Chondrocyte (in vitro differentiated cells): ENCODE data around the gene BCL2L1. TPM values are rescaled to one million over a fixed set of nuclear protein-coding genes. Genes with fewer than 3 reads are reported as not detected.
"Not testable (repeated sequence)": the region's sequence is repeated elsewhere in the genome, so short reads cannot be mapped to it uniquely, and the experiment has no call there.

Experiments used
- DNase-seq: peaks from one replicate; pipeline ENCODE4 v3.0.0; 2021; ENCODE audit warnings: mixed read lengths, low spot score
- H3K27ac Mint-ChIP-seq: one replicate; pipeline ENCODE4 v1.8.0; 2021; ENCODE audit warnings: mild to moderate bottlenecking, moderate library complexity, mixed read lengths; ENCODE audit not compliant: unreplicated experiment
- H3K27me3 Mint-ChIP-seq: 2 replicates; pipeline ENCODE4 v1.8.0; 2021; ENCODE audit warnings: low read depth, mixed read lengths
- H3K36me3 Mint-ChIP-seq: 2 replicates; pipeline ENCODE4 v1.8.0; 2021; ENCODE audit warnings: low read depth, mixed read lengths
- H3K4me1 Mint-ChIP-seq: 2 replicates; pipeline ENCODE4 v1.8.0; 2021; ENCODE audit warnings: low read depth, mild to moderate bottlenecking, mixed read lengths
- H3K4me3 Mint-ChIP-seq: one replicate; pipeline ENCODE4 v1.8.0; 2021; ENCODE audit warnings: mild to moderate bottlenecking, moderate library complexity, mixed read lengths; ENCODE audit not compliant: unreplicated experiment
- H3K9me3 Mint-ChIP-seq: 2 replicates; pipeline ENCODE4 v1.8.0; 2021; ENCODE audit warnings: low read depth, mixed read lengths
- total RNA-seq: library from RNA; stranded (reverse); gene quantifications from 3 replicates; pipeline ENCODE4 v1.2.1, GENCODE V29; 2021
- TF ChIP-seq, protein P1 (sequence below): fragments of 200-600 bp; sonication (generic); IDR thresholded peaks from 2 replicates; pipeline ENCODE4 v1.5.0; 2021; ENCODE audit warnings: antibody characterized with exemption, mild to moderate bottlenecking, moderate library complexity

BCL2L1 gene
- total RNA-seq, 1 donor from 2014 or later = 90.7 TPM

DNA sequence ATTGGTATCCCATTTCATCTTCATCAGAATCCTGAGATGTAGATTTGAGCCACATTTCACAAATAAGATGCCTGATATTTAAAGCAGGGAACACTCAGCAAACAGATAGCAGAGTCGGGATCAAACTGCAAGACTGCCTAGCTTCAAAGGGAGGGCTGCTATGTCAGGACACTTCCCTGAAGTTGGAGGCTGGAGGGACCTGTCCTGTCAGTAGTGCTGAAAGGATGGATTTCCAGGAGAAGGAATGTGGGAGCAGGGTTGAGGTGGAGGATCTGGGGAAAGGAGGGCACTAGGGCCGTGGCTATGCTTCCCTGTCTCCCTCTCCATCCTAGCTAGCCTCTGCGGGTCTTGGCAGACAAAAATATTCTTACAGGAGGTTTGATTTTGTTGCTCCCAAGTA is 52.8 kb downstream of the BCL2L1 start:
- DNase-seq = no peak
- peak overlapping the region; percentile 83 for H3K27ac Mint-ChIP-seq
- H3K4me1 Mint-ChIP-seq = peaks cover 31% of the 10 kb centered on the region
- no peaks in the 10 kb centered on the region for H3K27me3 Mint-ChIP-seq
- no peaks in the 10 kb centered on the region for H3K9me3 Mint-ChIP-seq
- TF ChIP-seq, protein P1, sequence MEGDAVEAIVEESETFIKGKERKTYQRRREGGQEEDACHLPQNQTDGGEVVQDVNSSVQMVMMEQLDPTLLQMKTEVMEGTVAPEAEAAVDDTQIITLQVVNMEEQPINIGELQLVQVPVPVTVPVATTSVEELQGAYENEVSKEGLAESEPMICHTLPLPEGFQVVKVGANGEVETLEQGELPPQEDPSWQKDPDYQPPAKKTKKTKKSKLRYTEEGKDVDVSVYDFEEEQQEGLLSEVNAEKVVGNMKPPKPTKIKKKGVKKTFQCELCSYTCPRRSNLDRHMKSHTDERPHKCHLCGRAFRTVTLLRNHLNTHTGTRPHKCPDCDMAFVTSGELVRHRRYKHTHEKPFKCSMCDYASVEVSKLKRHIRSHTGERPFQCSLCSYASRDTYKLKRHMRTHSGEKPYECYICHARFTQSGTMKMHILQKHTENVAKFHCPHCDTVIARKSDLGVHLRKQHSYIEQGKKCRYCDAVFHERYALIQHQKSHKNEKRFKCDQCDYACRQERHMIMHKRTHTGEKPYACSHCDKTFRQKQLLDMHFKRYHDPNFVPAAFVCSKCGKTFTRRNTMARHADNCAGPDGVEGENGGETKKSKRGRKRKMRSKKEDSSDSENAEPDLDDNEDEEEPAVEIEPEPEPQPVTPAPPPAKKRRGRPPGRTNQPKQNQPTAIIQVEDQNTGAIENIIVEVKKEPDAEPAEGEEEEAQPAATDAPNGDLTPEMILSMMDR = no peak
- H3K4me3 Mint-ChIP-seq = no peak overlapping the region
- H3K36me3 Mint-ChIP-seq = peaks cover 27% of the 10 kb centered on the region

DNA sequence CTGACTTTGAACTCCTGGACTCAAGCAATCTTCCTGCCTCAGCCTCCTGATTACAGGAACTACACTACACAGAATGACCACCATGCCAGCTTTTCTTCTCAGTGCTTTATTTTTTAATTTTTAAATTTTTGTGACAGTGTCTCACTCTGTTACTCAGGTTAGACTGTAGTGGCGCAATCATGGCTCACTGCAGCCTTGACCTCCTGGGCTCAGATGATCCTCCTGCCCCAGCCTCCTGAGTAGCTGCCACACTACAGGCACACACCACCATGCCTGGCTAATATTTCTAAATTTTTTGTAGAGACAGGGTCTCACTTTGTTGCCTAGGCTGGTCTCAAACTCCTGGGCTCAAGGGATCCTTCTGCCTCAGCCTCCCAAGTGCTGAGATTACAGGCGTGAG is 53.7 kb downstream of the BCL2L1 start:
- not testable (repeated sequence) for H3K27ac Mint-ChIP-seq, H3K4me3 Mint-ChIP-seq, H3K9me3 Mint-ChIP-seq, H3K27me3 Mint-ChIP-seq, DNase-seq
- peaks cover 32% of the 10 kb centered on the region for H3K36me3 Mint-ChIP-seq
- H3K4me1 Mint-ChIP-seq = peaks cover 31% of the 10 kb centered on the region

DNA sequence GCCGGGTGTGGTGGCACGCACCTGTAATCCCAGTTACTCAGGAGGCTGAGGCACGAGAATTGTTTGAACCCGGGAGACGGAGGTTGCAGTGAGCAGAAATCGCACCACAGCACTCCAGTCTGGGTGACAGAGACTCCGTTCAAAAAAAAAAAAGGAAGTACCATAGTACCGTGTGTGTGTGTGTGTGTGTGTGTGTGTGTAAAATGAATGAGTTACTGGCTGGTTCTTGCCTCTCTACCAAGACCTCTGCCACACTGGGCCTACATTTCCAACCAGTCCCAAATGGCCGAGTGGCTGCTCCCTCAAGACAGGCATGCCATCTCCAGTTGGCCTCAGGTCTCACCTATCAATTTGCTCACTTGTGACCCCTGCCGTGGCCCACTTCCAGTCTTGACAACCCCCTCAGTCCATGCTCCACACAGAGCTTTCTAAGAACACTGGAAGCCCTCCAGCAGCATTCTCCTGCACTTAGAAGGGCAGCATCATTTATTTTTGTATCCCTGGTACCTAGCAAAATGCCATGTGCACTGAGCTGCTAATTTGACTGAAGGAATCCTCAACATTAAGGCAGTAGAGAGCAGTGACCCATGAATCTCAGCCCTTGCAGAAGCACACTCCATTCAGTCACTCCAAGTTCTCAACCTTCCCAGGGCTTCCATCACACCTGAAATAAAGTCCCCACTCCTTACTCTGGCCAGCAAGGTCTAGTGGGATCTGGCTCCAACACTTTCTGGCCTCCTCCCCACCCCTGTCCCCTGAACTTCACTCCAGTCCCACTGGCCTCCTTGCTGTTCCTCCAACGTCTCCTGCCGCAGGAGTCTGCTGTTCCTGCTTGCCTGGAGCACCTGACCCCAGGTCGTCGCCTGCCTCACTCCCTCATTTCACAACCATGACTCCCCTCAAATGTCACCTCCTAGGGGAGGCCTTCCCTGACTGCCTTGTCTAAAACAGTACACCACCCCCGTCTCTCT is 55.1 kb downstream of the BCL2L1 start:
- peak overlapping the region; percentile 54 for H3K27ac Mint-ChIP-seq
- no peaks in the 10 kb centered on the region for H3K27me3 Mint-ChIP-seq
- peaks cover 40% of the 10 kb centered on the region for H3K4me1 Mint-ChIP-seq
- no peak overlapping the region for H3K4me3 Mint-ChIP-seq
- H3K36me3 Mint-ChIP-seq = peaks cover 33% of the 10 kb centered on the region
- TF ChIP-seq, protein P1 = no peak
- H3K9me3 Mint-ChIP-seq = no peaks in the 10 kb centered on the region
- DNase-seq = no peak

DNA sequence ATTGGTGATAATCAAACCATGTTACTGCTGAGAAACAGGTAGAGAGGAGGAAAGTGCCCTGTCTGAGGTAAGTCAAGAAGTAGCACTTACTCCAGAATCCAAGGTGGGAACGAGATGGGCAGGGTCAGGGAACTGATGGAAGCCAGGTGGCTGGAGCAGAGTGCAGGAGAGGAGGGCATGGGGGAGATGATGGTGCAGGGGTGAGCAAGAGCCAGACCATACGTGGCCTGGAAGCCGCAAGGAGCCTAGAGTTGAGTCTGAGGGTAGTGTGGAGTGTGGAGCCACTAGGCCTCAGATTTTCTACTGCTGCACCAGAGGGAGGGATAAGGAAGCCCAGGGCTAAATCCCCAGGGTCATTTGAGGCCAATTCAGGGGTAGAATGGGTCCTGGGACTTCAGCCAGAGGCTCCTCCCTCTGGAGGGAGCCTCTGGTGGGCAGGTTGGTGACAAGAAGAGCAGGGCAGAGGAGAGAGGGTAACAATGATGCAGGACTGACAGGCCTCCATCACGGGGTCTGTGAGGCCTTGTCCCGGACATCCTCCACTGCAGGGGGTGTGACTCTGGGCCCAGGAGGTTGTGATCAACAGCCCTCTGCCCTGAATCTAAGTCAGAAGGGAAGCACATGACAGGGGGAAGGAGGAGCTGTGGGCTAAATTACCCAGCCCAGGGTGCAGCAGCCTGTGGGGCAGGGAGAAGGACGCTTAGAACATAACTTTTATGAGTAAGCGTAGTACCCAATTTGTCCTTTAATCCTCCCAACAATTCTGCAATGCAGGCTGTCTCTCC is 56.2 kb downstream of the BCL2L1 start:
- peaks cover 51% of the 10 kb centered on the region for H3K4me1 Mint-ChIP-seq
- H3K27ac Mint-ChIP-seq = peak overlapping the region; percentile 63
- no peak overlapping the region for H3K4me3 Mint-ChIP-seq

DNA sequence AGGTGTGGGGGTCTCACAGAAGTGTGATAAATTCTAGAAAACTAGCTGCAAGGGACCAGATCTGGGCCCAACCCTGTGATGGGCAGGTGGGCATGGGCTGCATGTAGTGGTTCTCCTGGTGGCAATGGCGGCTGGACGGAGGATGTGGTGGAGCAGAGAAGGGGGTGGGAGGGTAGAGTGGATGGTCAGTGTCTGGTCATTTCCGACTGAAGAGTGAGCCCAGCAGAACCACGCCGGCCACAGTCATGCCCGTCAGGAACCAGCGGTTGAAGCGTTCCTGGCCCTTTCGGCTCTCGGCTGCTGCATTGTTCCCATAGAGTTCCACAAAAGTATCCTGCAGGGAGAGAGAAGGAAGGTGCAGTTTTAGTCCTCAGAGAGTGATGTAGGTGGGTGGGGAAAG is 56.9 kb downstream of the BCL2L1 start:
- H3K4me3 Mint-ChIP-seq = no peak overlapping the region
- H3K27me3 Mint-ChIP-seq = no peaks in the 10 kb centered on the region
- H3K27ac Mint-ChIP-seq = peak overlapping the region; percentile 46
- no peak for DNase-seq
- H3K36me3 Mint-ChIP-seq = peaks cover 29% of the 10 kb centered on the region
- no peaks in the 10 kb centered on the region for H3K9me3 Mint-ChIP-seq
- H3K4me1 Mint-ChIP-seq = peaks cover 48% of the 10 kb centered on the region
- TF ChIP-seq, protein P1 = no peak

More for the DNA sequence above, 56.2 kb downstream of the BCL2L1 start:
- Mint-ChIP-seq H3K9me3 (no peaks in the 10 kb centered on the region), H3K27me3 (no peaks in the 10 kb centered on the region), H3K36me3 (peaks cover 31% of the 10 kb centered on the region)
- DNase-seq = no peak
- TF ChIP-seq, protein P1 = no peak
